Measurements from ENCODE around the gene RPTOR.

The RPTOR gene

DNA sequence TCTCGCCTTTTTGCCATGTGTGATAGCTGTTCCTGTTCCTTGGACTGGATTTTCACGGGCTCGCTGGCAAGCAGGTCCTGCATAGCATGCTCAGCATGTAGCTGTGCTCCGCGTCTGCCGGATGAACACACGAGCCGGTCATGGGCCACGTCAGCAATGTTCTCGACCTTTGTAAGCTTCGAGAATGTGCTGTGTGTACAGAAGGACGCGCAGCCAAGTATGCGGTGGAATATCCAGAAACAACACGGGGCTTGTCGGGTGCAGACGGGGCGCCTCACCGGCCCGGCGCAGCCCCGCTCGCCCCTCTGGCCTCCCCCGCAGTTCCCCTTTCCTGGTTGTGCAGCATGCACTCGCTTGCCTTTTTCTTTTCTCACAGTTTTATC is 42.2 kb downstream of the RPTOR start:
- DNase-seq (ENCODE audit: low read depth, low spot score) = no peak

DNA sequence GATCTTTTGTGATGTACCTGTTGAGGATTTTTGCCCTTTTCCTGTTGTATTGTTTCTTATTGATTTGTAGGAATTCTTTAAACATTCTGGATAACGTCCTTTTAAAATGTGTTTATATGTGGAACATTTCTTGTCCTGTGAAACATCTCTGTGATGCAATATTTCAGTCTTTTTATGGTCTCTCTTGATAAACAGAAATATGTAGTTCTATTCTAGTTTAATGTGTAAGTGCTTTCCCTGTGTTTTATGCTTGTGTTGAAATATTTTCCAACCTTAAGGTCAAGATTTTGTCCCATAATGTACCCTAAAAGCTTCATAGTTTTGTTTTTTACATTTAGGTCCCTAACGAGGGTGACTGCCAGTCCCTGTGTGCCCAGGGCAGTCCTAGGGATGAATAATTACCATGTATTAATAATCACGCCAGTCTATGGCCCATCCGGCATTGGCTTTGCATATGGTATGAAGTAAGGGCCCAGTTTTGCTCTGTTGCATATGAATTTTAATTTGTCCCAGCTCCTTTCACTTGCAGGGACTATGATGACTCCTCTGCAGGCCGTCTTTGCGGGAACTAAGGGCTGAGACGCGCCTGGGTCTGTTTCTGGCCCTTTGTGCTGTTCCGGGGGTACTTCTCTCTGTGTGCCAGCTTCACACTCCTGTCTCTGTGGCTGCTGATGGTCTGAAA is 44.2 kb downstream of the RPTOR start:
- no peak for DNase-seq (ENCODE audit: low read depth, low spot score)

DNA sequence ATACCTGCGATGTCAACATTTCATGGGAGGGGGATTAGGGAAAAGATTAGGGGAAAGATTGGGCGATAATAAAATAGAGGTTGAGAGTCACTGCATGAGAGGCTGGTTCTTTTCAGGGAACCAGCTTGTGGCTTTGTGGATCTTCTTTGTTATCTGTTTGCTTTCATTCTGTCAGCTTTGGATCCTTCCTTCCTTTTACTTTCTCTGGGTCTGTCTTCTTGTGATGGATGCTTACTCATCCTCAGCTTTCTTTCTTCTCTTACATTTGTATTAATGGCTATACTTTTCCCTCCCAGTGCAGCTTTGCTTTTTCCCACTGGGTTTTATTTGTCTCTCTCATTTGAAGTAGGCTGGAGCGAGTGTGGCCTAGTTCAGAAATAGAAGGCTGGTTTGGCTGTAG is 47.1 kb downstream of the RPTOR start:
- no peak for DNase-seq (ENCODE audit: low read depth, low spot score)

DNA sequence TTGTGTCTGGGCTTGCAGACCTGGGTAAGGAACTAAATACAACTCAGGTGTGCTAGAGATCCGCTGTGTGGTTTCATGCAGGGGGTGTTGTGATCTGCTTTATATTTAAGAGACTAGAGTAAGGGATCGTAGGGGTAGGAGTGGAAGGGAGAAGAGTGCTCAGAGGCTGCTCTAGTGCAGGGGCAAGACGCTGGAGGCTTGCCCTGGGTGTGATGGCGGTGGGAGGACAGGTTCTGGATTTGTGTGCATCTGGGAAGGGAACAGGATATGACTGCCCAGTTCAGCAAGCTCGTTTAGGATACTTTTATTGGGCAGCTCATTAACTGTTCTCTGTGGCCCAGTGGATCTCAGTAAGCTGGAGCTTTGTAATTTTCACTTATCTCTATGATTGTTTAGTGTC is 47.6 kb downstream of the RPTOR start:
- no peak for DNase-seq (ENCODE audit: low read depth, low spot score)

DNA sequence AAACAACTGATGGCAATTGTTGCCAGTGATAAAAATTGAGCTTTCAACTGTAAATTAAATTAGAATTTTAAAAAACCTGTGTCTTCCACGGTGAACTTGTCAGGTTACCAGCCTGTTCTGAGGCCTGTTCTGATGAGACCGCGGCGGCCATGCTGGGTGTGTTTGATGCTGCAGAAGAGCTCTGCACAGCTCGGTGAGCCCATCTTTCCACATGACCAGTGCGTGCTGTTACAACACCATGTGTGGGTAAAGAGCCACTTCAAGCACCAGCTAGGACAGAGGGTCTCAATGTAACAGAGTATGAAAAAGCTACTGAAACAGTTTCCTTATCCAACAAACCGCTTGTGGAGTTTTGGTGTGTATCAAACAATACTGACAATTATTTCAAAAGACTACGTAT is 48.5 kb downstream of the RPTOR start:
- DNase-seq (ENCODE audit: low read depth, low spot score) = no peak

DNA sequence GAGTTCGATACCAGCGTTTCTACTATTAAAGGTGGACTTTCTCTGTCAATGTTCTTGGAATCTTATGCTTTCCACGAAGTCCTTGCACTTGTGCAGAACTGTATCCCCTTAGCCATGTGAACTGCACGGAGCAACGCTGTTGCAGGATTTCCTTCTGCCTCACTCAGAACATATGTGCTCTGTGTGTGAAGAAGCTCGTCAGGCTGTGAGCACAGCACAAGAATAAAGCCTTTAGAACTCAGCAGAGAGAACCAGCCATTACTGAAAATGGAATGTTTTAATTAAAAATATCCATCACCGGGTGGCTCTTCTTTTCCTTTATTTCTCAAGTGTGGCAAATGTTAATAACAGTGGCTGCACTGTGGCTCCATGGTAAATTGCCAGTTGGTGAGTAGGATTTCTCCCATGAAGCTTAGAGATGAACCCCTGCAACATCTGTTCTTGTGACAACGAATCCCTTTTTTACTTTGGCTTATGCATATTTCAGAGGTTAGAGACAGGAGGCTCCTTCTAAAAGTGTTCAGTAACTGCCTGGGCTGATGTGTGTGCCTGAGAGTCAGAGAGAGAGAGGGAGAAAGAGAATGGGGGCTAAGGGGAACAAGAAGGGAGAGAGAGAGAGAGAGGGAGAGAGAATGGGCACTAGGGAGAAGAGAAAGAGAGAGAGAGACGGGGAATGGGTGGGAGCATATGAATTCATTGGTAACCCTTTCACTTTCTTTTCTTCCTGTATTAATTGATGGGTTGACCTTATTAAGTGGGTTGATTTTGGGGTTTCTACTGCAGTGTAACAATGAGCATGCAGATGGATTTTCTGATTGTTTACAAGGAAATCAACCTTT is 50.0 kb downstream of the RPTOR start:
- DNase-seq (ENCODE audit: low read depth, low spot score) = no peak

DNA sequence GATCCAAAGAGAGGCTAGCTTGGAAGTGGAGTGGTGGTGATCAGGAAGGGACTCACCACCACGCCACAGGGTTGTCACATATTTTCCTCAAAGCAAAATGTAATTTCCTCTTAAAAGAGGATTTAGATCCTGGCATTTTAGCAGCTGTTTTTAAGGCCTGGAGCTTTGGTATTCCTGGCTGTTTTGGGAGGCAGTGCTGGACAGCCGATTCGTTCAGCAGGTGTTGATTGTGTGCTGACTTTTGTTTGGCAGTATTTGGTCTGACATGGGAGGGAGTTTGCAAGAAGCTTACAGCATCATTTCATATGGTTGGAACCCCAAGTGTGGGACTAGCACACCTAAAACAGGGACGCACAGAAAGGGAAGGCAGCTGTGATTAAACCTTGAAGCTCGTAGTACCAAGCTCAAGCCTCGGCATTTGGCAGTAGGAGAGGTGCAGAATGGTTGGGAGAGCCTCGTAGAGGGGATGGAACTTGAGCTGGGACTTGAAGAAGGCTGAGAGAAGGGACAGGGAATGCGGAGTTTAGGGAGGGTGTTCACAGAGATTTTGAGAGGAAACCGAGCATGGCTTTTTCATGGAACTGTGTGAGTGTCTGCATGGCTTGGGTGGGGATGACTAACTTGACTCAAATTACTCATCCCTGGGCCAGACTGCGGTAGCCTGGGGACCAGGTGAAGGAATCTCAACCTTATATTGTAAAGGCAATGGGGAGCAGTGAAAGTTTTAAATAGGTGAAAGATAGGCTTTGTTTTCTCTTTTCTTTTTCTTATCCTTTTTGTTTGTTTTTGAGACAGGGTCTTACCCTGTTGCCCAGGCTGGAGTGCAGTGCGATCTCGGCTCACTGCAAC is 52.3 kb downstream of the RPTOR start:
- DNase-seq (ENCODE audit: low read depth, low spot score) = no peak

DNA sequence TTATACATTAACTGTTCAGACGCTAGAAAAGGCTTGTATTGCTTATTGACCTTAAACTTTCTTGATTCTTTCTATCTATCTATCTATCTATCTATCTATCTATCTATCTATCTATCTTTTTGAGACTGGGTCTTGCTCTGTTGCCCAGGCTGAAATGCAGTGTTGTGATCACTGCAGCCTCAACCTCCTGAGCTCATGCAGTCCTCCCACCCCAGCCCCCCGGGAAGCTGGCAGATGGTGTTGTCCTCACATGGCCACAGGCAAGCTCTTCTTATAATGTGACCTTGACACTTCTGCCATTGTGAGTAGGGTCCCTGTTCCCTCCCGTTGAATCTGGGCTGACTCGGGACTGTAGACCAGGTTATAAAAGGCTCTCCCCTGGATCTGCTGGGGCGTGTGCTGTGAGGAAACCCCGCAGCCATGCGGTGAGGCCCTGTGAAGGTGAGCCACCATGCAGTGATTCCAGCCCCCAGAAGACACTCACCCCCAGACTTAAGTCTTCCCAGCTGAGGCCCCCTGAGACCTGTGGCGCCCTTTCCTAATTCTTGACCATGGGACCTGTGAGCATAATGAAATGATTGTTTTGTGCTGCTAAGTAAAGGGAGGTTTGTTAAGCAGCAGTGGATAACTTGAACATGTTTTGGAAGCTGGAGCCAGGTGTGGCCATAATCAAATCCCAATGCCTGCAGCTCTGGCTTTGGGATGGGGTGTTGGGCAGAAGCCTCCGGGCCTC is 54.3 kb downstream of the RPTOR start:
- DNase-seq (ENCODE audit: low read depth, low spot score) = no peak

DNA sequence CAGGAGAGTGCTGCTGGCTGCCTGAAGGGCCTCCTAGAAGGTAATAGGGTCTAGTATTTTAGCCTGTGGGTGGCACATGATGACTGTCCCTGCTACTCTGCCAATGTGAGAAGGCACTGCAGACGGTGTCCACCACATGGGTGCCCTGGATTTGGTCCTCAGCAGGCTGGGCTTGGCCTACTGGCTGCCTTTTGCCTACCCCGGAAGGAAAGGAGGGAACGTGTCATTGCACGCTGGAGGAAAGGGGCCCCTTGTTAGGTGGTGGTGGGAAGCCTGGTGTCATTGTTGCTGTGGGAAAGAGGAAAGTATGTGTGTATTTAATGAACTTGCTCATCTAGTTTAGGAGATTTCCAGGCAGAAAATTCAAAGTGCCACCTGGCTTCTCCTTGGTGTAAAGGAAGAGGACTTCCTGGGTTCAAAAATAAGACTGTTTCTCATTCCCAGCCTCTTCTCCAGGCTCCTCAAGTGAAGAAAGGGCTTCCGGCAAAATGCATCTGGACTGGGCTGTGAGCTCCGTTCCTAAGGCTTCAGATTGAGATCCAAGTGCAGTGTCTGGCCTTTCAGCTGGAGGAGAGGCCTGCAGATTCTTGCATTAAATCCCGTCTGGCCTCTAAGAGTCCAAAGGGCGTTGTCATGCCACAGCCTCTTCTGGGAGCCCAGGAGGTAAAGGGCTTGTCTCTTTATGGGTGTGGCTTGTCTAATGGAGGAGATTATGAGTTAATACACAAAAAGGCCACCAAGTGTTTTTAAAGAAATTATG is 55.1 kb downstream of the RPTOR start:
- no peak for DNase-seq (ENCODE audit: low read depth, low spot score)

DNA sequence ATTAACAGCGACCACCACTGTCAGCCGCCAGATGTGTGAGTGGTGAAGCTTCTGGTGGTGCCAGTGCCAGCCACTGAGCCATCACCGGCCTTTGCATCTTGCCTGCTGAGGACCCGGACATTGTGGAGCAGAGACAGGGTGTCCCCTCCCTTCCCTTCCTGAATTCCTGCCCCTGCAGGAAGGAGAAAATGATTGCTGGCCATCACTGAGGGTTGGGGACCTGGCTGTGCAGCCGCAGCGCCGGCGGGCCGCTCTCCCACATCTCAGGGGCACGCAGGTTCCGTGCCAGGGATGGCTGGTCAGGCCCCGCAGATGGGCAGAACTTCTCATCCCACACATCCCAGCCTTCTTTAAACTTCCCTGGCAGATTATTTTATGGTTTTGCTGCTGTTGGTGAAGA is 56.5 kb downstream of the RPTOR start:
- DNase-seq (ENCODE audit: low read depth, low spot score) = no peak

DNA sequence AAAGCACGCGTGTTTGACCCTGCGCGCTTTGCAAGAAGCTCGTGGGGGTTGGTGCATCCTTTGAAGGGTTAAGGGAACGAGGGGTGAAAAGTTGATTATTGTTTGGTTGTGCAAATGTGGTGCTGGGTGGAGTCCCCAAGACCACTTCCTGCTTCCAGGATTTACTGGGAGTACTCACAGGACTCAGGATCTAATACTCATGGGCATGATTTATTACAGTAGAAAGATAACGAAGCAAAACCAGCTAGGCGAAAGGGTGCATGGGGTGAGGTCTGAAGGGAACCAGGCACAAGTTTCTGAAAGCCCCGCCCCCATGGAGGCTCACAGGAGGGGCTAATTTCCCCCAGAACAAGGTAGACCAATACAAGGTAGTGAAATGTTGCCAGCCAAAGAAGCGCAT is 58.8 kb downstream of the RPTOR start:
- DNase-seq (ENCODE audit: low read depth, low spot score) = no peak

DNA sequence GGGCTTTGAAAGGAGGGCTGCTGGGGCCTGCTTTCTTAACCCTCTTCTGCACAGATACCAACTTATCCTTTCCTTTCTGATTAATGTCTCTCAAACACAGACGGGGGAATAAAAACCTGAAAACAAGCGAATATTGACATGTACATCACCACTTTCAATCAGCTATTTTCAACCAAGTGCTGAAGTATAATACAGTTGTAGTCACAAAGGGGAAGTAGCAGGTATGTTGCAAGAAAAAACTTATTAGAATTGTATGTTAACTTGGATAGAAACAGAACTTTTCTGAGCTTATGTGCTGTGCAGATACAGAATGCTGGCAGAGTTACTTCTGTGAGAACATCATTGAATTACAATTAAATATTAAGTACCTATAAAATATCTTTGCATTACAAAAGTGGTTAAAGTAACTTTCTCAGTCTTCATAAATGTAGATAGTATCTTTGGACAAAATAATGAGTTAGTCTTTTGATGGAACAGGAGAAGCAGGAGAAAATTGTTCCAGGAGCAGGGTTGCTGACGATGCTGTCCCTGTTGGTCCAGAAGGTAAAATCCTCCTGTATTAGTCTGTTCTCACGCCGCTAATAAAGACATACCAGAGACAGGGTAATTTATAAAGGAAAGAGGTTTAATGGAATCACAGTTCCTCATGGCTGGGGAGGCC is 59.5 kb downstream of the RPTOR start:
- DNase-seq (ENCODE audit: low read depth, low spot score) = no peak

DNA sequence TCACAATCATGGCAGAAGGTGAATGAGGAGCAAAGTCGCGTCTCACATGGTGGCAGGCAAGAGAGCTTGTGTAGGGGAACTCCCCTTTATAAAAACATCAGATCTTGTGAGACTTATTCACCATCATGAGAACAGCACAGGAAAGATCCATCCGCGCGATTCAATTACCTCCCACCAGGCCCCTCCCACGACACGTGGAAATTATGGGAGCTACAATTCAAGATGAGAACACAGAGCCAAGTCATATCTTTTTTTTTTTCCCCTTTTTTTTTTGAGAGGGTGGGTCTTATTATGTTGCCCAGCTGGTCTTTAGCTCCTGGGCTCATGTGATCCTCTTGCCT is 60.0 kb downstream of the RPTOR start:
- no peak for DNase-seq (ENCODE audit: low read depth, low spot score)

DNA sequence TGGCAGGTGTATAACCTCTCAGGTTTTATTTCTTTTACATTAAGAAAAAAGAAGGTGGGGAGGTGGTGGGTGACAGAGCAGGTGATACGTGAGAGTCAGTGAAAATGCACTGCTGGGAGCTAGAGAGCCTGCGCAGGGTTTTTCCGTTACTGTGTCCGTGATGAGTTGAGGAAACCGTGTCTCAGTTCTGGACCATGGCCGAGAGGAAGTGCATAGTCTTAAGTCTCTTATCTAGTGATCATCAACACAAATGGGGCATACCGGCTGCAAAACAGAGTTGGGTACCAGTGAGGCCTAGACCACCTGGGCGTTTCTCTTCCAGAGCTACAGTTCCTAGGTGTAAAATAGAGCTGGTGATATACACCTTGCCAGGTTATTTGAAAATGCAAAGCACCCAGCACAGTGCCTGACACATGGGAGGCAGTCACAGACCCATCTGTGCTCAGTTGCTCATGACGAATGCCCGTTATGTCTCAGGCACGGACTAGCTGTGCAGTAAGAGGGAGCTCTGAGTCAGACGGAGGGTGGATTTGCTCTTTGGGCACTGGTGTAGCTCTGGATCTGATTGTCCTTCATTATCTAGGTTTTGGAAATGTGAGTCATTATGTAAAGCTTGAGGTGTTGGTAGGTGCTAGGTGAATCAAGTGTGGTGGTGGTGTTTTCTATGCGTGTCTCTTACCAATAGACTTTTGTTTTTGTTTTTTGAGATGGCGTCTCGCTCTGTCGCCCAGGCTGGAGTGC is 60.9 kb downstream of the RPTOR start:
- no peak for DNase-seq (ENCODE audit: low read depth, low spot score)

DNA sequence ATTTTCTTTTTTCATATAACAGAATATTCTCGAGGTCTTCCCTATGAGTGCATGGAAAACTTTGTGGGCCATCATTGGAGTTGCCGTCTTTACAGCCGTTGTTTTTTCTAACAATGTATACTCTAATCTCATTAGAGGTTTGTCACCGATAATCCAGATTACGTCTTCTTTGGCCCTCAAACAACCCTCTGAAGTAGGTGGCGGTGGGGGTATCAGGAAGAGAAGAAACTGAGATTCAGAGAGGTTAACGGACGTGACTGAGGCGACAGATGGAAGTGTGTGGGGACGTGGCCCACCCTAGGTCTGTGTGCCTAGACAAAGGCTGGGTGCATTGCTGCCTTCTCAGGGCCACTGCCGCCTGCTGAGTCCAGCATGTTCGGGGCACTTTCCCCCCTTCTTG is 63.7 kb downstream of the RPTOR start:
- no peak for DNase-seq (ENCODE audit: low read depth, low spot score)

DNA sequence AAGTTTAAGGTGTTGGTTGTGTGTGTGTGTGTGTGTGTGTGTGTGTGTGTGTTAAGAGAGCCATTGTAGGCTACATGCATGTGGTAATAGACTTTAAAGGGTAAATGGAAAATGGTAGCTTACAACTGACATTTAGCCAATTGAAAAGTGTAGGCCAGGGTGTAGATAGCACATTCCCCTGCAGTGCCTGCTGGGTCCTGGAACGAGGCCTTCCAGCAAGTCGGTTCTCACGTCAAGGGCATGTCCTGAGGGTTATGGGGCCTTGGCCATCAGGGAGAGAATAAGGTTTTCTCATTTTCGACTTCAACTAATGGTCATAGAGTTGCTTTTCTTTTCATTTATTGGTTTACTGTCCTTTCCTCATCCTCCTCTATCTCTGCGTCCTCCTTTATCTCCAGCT is 65.1 kb downstream of the RPTOR start:
- no peak for DNase-seq (ENCODE audit: low read depth, low spot score)

DNA sequence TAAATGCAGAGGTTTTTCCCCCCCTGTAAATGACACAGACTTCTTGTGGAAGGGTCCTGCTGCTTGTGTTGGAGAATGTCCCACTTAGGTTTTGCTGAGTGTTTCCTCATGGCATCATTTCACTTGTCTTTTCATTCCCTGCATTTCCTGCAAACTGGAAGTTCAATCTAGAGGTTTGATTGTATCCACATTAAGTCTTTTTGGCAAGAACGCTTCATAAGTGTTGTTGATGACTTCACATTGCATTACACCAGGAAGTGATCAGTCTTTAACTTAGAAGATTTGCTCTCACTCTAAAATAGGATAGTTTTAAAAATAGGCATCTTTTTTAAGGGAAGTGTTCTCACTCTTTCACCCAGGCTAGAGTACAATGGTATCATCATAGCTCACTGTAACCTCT is 67.2 kb downstream of the RPTOR start:
- DNase-seq (ENCODE audit: low read depth, low spot score) = no peak

DNA sequence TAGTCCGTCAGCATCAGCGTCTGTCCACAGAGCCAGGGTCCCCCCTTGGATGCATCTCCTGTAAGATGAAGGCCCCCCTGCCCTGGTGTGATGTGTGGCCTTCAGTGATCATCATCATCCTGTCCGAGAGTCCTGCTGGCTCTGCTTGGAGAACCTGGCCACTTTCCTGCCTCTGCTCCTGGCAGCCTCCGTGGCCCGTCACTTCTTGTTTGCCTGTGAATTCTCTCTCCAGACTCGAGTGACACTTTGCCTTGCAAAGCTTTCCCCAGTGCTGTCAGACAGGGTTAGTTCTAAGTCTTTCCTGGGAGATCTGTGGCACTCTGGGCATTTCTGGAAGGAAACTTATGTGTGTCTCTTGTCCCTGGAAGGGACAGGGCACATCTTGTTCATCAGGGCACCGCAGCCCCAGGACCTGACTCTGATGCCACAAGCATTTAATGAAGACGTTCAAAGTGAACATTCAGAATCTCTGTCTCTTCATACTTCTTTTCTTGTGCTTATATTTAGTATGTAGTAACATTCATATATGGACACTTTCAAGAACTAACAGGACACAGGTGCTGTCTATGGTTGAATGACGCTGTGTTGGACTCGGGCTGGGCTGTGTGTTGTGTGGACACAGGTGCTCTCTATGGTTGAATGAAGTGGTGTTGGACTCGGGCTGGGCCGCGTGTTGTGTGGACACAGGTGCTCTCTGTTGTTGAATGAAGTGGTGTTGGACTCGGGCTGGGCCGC is 68.5 kb downstream of the RPTOR start:
- no peak for DNase-seq (ENCODE audit: low read depth, low spot score)

DNA sequence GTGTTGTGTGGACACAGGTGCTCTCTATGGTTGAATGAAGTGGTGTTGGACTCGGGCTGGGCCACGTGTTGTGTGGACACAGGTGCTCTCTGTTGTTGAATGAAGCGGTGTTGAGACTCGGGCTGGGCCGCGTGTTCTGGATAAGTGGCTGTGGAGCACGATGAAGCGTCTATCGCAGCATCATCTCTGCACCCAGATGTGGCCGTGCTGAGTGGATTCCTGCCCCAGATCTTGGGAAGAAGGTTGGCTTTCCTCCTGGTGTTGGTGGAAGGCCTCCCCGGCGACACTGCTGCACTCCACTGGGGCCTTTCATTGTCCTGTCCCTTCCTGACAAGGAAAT is 69.1 kb downstream of the RPTOR start:
- DNase-seq (ENCODE audit: low read depth, low spot score) = no peak
